Pons (tissue), 1 donor: Measurements from ENCODE around the gene OR7G1.

Source experiments
- DNase-seq: peaks from one replicate; pipeline ENCODE4 v3.0.0-alpha.2; 2016; ENCODE audit warnings: low spot score

OR7G1 gene, protein sequence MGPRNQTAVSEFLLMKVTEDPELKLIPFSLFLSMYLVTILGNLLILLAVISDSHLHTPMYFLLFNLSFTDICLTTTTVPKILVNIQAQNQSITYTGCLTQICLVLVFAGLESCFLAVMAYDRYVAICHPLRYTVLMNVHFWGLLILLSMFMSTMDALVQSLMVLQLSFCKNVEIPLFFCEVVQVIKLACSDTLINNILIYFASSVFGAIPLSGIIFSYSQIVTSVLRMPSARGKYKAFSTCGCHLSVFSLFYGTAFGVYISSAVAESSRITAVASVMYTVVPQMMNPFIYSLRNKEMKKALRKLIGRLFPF

DNA sequence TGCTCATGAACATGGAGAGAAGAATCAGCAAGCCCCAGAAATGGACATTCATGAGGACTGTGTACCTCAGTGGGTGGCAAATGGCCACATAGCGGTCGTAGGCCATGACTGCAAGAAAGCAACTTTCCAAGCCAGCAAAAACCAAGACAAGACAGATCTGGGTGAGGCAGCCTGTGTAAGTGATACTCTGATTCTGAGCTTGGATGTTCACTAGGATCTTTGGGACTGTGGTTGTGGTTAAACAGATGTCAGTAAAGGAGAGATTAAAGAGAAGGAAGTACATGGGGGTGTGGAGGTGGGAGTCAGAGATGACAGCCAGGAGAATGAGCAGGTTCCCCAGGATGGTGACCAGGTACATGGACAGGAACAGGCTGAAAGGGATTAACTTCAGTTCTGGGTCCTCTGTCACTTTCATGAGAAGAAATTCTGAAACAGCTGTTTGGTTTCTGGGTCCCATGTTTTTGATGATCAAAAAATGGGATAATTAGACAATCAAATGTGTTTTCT is at the start of gene OR7G1:
Gene OR7G1 (minus strand): TSS at position 457 of the 507 bp plus-strand sequence. CDS start 0 bp downstream, at position 457.
- DNase-seq = no peak

DNA sequence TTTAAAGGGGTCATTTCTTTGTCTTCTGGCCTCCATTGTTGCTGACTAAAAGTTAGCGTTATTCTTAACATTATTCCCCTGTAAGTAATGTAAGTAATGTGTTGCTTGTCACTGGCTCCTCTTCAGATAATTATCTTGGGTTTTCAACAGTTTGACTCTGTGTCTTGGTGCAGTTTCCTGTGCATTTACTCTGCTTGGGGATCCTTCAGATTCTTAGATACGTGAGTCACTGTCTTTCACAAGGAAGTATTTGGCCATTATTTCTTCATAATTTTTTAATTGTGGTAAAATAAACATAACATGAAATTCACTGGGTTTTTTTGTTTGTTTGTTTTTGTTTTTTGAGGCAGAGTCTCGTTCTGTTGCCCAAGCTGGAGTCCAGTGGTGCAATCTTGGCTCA is 49.7 kb upstream of the OR7G1 start:
- no peak for DNase-seq

DNA sequence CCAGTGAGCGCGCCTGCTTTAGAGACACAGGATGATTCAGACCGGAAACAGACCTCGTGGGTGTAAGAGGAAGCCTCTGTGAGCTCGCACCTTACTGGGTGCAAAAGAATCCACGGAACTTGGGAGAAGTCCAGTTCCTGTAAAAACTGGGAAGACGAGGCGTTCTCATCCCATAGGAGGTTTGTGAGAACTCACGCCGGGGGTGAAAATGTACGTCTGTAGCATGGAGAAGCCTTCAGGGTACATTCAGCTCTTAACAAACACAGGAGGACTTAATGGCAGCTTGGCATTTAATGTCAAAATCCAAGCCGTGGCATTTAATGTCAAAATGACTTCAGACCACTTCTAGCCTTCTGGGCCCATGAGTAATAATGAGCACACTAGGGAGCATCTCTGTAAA is 45.9 kb upstream of the OR7G1 start:
- DNase-seq = no peak

DNA sequence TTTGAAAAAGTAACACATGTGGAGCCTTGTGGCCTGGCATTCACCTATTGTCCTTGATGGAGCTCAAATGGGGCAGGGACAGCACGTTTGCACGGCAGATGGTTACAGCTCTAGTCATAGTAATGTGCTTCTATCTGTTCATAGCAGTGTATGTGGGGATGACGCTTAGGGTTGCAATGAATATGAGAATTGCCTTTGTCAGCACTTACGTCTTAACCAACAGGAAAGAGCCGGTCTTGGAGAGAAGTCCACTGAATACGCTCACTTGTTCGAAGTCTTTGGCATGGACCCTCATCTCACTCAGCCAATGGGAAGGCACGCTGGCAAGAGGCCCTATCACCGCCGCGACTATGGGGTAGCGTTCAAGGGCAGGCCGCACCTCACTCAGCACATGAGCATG is 44.3 kb upstream of the OR7G1 start:
- no peak for DNase-seq

DNA sequence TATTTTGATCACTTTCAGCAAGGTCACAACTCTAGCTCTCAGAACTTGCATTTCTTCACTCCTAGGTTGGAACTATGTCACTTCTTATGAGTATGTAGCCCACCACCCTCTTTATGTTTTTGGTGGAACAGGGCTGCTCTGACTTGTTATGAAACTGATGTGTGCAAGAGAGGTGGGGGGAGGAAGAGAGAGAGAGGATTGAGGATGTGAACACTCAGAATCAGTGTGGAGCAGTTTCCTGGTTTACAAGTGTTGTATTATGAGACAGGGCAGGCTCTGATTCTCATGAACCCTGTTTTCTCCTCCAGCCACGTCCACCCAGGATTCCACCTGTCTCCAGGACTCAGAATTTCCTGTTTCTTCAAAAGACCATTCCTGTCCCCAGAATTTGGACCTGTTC is 40.7 kb upstream of the OR7G1 start:
- no peak for DNase-seq

DNA sequence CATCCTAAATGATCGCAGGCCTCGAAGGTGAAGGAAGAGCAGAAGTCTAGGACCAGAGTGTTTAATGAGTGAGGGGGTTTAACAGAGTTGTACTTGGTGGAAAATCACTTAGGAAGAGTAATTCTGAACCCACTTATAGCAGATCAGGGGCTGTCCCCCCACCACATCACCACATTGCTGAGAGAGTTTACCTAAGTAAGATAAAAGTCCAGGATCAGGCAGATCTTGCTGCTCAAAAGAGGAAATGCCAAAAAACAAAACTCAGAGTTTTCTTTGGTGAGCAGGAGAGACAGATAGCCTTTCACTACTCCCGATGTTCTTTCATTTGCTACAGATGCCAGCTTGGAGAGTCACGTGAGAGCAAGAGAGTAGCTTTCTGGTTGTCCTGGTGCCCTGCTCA is 40.0 kb upstream of the OR7G1 start:
- DNase-seq = no peak

DNA sequence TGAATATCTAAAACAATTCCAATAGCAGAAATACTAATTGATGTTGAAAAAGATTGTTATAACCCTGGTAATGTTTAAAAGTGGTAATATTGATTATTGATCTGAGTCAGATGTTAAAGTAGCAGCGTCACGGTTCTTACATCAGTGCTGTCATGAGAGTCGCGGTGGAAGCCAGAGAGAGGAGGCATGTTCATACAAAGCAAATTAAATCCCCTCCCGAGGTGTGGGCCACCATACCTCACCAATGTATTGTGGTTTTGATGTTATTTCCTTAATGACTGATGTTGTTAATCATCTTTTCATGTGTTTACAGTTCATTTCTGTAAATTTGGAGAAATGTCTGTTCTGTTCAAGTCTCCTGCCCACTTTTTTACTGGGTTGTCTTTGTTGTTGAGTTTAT is 35.8 kb upstream of the OR7G1 start:
- DNase-seq = no peak

DNA sequence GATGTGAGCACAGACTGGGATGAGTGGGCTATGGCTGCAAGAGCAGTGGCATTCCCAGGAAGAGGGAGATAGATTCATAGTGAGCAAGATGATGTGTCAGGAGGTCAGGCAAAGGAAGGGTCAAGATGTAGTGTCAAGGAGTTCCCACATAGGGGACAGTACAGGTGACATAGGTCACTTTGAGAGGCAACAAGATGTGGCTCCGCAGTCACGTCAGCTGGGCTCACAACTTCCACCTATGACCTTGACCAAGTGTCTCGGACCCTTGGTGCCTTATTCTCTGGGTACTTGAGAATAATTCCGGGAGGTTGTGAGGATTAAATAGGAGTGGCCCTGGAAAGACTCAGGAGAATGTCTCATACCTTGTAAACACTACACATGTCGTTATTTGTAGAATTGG is 35.1 kb upstream of the OR7G1 start:
- DNase-seq = no peak

DNA sequence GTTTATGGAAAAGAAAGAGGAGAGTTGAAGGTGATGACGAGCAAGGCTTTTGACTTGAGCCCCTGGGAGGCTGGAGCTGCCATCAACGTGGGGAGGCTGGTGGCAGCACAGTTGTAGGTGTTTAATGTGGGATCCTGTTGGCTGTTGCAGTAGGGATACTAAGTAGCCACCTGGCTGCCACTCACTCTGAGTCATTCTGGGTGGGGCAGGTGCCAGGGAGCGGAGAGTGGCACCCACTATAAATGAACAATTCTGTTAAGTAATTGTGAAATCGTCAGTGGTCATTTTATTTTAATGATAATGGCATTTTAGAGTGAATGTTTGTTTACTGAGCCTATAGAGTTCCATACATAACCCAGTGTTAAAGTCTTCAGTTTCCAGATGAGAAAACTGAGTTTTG is 34.4 kb upstream of the OR7G1 start:
- no peak for DNase-seq

DNA sequence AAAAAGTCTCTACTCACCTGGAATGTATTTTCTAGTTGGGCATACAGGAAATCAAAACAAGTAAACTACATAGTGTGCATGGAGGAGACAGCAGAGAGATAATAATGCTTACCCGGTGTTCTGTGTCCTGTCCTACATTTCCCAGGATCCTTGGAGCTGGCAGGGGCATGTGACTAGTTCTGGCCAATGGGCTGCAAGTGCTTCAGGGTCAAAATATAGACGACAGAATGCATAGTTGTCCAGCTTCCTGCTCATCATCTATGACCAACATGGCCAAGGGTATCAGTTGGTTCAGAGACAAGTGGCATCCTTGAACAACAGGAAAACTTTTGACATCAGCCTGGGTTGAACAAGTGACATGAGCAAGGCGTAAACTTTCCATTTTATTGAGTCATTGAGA is 33.1 kb upstream of the OR7G1 start:
- no peak for DNase-seq

DNA sequence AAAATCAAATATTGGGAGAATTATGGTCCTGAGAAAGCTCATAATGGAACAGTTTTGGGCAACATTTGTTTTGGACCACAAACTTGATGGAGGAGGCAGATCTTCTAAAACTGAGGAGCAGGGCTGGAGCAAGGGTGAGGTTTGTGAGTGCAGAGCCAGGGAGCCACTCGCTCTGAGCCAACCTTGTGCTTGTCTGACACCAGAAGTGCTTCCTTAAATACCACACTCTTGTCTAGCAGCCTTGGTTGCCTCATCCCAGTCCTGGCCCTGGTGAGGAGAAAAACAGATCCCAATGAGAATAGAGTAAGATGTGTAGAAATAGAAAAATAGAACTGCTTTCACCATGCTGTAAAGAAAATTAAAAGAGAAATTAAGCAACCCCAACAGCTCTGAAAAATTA is 31.3 kb upstream of the OR7G1 start:
- no peak for DNase-seq

DNA sequence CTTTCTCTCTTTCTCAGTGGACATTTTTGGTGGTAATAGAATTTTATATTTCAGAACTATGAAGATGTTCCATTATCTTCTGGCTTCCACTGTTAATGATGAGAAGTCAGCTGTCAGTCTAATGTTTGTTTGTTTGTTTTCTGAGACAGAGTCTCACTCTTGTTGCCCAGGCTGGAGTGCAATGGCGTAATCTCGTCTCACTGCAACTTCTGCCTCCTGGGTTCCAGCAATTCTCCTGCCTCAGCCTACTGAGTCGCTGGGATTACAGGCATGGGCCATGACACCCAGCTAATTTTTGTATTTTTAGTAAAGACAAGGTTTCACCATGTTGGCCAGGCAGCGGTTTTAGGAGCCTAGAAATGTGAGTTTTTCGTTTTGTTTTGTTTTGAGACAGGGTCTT is 29.4 kb upstream of the OR7G1 start:
- no peak for DNase-seq

DNA sequence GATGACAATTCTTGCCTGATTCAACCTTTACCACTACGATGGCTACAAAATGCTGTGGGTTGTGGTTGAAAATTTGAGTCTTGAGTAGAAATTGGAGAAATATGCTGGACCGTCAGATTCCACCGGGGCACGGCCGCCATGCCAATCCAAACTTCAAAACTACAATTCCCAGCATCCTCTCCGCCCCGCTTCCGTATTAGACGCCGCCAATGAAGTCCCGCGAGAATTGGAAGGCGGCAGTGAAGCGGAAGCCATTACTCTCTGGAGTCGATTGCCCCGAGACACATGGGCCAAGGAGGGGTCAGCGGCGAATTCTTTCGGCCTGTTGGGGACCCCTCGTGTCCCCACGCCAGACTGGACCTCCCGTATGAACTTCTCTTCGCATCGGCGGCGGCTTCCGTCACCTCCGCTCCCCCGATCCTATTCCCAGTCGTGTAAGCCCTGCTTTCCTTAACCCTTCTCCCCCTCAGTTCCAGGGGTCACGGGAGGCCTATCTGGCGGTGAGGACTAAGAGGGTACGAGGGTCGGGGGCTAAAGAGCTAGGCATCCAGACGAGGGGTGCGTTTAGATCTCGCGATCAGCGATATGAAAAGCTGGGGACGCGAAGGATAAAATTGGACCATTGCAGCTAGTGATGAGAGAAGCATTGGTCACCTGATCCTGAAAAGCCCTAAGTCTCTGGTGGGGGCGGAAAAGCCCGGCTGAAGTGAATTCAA is 24.8 kb upstream of the OR7G1 start, which contains the start of gene ZNF317:
Gene ZNF317 (plus strand): TSS at position 239 of the 716 bp plus-strand sequence. CDS start 15,620 bp downstream, outside the sequence.
- peak; percentile 93 for DNase-seq

DNA sequence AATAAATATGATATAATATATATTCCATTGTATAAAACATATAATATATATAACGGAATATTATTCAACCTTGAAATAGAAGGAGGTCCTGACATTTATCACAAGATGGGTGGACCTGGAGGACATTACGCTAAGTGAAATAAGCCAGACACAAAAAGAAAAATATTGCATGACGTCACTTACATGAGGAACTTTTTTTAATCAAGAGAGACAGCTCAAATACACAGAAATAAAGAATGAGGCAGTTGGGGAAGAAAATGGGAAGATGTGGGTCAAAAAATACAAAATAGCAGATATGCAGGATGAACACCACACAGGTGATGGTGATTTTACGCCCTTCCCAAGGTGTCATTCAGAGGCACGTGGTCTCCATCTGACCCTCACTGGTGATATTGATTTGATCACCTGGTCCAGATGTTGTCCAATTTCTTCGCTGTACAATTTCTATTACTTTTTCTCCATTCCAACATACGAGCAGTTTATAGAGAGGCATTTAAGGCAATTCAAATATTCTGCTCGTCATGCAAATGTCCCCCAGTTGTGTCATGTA is 24.1 kb upstream of the OR7G1 start:
- no peak for DNase-seq

DNA sequence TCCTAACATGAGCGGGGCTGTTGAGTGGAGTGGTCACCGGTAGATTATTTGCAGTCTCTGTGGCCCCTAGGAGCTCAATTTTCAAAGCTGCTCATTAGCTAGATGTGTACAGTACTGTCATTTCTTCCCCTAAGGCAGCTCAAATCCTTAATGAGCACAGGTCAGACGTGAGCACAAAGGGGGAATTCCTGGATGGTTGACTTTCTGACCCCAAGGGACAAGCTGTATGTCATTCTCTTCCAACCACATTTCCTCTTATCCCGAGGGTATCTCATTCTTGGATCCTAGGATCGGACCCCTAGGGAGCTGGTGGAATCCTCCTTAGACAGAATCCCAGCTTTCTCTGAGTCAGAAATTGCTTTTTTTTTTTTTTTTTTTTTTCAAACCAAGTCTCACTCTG is 16.9 kb upstream of the OR7G1 start:
- DNase-seq = no peak

DNA sequence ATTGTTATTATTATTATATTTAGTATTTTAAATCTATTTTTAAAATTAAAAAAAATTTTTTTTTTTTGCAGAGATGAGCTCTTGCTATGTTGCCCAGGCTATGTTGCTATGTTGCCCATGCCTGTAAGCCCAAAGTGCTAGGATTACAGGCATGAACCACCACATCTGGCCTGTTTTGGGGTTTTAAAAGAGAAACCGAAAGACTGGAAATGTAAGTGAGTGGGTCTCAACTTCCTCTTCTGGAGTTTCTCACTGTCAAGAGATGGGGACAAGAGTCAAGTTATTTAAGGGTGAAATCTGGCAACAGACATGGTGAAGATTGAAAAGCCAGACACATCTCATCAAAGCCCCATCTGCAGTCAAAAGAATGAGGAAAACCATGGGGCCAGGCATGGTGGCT is 15.4 kb upstream of the OR7G1 start:
- DNase-seq = peak; percentile 31

DNA sequence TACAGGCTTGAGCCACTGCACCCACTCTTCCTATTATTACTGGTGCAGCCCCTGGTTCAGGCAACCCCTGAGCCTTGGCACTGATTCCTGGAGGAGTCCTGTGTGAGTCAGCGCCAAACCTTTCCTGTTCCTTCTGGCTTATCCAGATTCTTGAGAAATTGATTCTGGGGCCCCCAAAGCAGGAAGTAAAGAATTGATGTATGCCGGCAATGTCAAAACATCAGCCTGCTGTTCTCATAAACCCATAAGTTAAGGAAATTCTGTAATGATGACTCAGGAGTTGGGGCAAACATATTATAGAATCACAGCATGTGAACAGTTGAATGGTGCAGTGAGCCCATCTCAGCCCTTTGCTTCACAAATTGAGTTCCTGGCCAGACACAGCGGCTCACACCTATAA is 12.6 kb upstream of the OR7G1 start:
- DNase-seq = no peak

DNA sequence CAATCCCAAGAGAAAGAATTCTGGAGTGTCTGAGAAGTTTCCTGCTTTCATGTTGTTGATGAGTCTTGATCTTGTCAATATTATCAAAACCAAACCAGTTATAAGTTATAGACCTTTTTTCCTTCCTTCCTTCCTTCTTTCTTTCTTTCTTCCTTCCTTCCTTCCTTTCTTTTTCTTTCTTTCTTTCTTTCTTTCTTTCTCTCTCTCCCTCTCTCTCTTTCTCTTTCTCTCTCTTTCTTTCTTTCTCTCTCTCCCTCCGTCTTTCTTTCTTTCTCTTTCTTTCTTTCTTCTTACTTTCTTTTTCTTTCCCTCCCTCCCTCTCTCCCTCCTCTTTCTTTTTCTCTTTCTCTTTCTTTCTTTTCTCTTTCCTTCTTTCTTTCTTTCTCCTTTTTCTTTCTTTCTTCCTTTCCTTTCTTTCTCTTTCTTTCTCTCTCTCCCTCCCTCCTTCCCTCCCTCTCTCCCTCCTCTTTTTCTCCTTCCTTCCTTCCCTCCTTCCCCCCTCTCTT is 11.4 kb upstream of the OR7G1 start, which contains the start of gene OR7G3:
Gene OR7G3 (minus strand): TSS at position 51 of the 506 bp plus-strand sequence. CDS start 0 bp downstream, at position 51.
- no peak for DNase-seq

DNA sequence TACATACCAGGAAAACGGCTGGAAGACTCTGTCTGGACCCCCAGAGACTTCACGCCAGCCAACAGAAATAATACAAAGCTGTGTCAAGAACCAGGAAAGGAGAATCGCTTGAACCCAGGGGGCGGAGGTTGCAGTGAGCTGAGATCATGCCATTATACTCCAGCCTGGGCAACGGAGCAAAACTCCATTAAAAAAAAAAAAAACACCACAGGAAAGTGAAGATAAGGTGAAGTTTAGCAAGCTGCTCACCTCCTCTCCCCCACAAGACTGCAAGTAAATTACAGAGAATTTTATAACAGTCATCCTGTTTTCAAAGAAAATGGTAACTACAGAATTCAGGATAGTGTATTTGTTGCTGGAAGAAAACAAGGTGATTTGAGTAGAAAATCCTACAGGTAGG is 984 bp upstream of the OR7G1 start:
- DNase-seq = no peak

DNA sequence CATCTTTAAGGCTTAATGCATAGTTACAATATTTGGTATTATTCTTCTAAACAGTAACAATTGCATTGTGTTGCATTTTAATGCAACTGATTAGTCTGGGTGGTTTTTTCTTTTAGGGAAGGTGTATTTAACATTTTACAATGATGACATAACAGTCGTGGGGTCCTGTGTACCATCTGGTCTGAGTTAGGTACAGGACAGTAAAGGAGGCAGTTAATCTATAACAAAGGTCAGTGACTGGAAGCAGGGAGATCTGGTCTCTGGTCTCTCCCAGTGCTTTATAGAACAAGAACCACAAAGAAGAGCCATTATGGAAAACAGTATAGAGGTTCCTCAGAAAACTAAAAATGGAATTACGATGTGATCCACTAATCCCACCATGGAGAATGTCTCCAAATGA is 5.6 kb downstream of the OR7G1 start:
- DNase-seq = no peak

DNA sequence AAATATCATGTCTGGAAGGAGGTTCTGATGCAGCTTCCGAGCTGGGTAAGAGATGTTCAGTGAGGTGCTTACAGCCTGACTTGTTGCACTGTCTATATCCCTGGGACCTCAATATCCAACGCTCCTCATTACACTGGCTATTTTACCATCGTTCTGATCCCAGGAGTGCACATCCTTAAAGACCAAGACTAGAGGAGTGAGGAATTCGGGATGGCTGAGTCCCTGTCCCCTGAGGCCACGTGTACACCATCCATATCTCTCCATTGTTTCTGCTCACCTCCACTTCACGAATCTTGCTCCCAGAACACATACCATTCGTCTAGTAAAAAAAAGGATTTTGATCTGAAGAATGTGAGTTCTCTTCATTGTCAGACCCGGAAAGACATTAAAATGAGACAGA is 8.2 kb downstream of the OR7G1 start, which contains the start of gene OR7G2:
Gene OR7G2 (minus strand): TSS at position 101 of the 400 bp plus-strand sequence. CDS start 4,232 bp downstream, outside the sequence.
- DNase-seq = no peak

DNA sequence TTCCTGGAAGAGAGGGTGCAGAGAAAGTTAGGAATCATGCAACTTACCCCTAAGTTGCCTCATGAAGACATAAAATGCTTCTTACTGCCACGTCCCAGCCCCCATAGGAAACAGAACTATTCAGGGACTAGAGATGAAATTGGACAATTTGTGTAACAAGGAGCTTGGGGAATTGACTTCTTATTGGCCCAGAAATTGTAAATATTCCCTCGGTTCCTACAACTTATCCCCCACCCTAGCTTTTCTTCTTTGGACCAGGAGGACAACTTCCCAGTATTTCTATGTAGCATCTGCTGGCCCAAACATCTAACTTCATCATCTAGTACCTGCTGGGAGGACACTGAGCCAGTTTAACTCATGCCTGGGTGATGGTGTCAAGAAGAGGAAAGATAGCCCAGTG is 28.8 kb downstream of the OR7G1 start, which contains the start of gene OR1M1:
Gene OR1M1 (plus strand): TSS at position 301 of the 400 bp plus-strand sequence. CDS start 6,184 bp downstream, outside the sequence.
- DNase-seq = no peak
